Occipital lobe (tissue), 2 donors: Measurements from ENCODE around the gene ACOX1. TPM values are rescaled to one million over a fixed set of nuclear protein-coding genes. Genes with fewer than 3 reads are reported as not detected.

ENCODE experiments used
- DNase-seq: peaks from one replicate; lab custom pipeline; 2025; lab: John Stamatoyannopoulos, UW
- total RNA-seq: library from RNA; depleted of rRNA; stranded (reverse); fragments of >200 nt; gene quantifications from one replicate; pipeline ENCODE4 v1.2.3, GENCODE V29; 2014

The ACOX1 gene
- total RNA-seq: 94.1 TPM

DNA sequence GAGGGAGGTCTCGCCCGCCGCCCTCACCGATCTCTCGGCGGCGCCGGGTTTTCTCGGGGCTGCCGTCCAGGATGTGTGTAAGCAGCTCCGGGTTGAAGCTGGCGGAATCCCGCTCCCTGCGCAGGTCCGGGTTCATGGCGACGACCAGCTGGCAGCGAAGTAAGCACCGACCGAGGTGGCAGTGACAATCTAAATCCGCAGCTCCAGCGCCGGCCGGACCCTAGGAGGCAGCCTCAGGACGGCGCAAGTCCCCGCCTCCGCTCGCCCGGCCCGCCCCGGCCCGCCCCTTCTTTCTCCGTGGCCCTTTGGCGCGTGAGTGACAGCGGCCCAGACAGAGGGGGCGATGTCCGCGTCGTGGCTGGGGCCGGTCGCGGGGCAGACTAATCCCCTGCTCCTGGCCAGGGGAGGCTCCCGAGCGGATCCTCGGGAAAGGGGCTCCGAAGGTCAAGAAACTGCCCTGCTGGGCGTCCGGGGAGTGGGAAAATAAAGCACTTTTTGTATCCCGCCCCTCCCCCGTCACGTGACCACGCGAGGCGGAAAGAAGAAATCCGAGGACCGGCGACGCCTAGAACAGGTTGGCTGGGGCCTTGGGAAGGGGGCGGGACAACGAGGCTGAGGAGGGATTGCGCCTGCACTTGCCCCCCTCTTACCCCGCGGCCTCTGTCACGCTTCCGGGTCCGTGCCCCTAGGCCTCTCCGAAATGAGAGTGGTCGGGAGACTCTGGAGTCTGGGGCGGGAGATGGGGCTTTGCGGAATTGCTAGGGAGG is at the start of gene ACOX1, which contains the start of gene TEN1:
TSS of gene ACOX1 (minus strand) at position 229 of the 767 bp plus-strand sequence. CDS start at position 136, 93 bp downstream.
TSS of gene TEN1 (plus strand) at position 303 of the 767 bp plus-strand sequence. CDS start 6,953 bp downstream, outside the sequence.
- DNase-seq: peak; percentile 96

- DNase-seq: no peak
Observed at GRCh38 chr17:76027159-76027839, 48.3 kb upstream of the ACOX1 start, which contains the start of gene EVPL. EVPL (minus strand) TSS chr17:76027306; CDS start chr17:76027198, 108 bp downstream.

DNA sequence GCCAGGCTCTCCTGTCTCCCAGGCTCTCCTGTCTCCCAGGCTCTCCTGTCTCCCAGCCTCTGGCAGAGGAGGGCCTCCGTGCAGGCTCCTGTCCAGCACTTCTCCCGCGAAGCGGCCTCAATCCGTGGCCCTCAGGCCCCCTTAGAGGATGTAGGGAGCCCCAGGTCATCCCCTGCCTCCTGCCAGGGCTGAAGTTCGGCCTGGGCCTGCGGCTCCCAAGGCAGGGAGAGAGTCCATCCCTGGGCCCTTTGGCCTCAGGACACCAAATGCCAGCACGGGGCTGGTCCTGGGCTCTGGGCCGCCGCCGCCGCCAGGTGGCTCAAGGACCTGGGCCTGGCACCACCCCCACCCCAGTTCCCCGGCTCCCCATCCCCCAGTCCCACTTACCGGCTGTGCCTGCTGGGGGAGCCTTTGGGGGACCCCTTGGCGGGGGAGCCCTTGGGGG is 47.8 kb upstream of the ACOX1 start:
- DNase-seq: no peak

GRCh38 chr17:76025294-76025693 is 46.3 kb upstream of the ACOX1 start:
- DNase-seq: no peak

DNA sequence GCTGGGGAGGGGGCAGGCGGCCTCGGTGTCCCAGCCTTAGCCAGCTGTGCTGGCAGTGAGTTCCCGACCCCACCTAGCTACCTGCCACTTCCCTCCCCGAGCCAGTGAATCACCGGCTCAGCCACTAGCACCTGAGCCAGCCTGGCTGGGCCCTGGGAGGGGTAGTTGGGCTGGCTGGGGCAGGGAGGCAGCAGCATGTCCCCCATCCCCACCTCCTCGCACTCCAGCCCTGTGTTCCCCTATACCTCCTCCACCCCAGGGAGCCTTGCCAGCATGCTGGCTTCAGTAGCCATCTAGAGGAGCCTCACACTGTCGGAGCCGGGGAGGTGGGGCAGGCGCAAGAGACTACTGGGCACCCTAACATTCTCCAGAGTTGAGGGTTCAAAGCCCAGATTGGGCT is 45.4 kb upstream of the ACOX1 start:
- DNase-seq: no peak

DNA sequence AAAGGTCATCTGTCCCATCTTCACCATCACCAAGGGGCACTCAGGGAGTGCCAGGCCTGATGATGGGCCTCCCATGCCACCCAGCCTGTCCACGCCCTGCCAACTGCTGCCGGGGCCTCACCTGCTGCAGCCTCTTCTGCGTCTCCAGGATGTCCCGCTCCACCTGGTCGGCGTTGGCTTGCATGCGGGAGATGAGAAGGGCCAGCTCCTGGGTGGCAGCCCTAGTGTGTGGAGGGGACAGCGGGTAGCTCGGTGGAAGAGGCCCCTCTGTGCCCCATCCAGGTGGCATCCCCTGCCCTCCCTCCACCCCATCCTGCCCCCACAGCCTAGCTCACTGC is 44.9 kb upstream of the ACOX1 start:
- DNase-seq: no peak

DNA sequence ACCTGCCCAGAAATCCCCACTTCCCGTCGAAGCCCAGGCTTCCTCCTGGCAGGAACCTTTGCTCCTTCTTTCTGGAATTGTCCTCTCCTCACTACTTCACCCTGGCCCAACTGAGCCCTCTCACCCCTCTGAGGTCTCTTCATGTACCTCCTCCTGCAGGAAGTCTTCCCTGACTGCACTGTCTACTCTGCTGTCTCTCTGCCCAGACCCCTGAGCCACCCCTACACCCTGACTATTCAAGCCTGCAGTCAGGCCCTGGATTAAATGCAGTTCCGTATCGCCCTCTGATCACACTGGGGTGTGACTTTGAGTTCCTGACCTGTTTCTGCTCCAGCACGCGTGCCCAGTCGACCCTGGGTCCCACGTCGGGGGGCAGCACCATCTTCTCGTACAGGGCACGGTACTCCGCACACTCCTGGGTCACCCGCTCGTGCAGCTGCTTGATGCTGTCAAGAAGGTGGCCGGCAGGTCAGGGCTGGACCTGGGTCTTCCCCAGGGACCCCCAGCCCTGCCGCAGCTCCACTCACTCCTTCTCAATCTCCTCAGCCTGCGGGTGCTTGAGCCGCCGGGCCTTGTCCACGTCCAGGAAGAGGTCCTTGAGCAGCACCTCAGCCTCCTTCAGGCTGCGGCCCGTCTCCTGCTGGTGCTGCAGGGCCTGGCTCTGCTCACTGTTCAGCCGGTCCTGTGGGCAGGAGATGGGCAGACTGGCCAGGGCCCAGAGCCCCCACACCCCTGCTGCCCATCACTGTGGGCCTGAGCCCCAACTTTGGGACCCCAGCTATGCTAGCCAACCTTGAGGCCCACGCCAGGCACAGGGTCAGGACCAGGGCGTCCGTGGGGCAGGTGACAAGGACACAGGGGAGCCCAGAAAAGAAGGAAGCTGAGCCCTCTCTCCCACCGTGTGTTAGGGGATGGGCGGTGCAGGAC is 44.3 kb upstream of the ACOX1 start:
- DNase-seq: no peak

- DNase-seq: no peak
Observed at GRCh38 chr17:76022285-76022684, 43.3 kb upstream of the ACOX1 start.

DNA sequence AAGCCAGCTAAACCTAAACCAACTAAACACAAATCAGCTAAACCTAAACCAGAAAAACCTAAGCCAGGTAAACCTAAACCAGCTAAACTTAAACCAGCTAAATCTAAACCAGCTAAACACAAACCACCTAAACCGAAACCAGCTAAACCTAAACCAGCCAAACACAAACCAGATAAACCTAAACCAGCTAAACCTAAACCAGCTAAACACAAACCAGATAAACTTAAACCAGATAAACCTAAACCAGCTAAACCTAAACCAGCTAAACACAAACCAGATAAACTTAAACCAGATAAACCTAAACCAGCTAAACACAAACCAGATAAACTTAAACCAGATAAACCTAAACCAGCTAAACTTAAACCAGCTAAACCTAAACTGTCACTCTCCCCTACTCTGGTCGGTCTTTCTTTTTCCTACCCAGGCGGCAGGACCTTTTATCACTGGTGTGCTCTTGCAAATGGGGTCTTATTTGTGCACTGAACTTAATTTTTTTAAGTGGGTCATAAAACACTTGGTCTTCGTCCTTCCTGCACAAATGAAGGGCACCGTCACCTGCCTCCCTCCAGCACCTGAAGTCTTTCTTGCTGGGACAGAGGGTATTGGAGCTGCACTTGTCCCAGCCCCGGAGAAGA is 41.0 kb upstream of the ACOX1 start:
- DNase-seq: no peak

GRCh38 chr17:76018801-76019200 is 39.8 kb upstream of the ACOX1 start:
- no peak for DNase-seq

GRCh38 chr17:76018340-76018680 is 39.3 kb upstream of the ACOX1 start:
- DNase-seq: no peak

DNA sequence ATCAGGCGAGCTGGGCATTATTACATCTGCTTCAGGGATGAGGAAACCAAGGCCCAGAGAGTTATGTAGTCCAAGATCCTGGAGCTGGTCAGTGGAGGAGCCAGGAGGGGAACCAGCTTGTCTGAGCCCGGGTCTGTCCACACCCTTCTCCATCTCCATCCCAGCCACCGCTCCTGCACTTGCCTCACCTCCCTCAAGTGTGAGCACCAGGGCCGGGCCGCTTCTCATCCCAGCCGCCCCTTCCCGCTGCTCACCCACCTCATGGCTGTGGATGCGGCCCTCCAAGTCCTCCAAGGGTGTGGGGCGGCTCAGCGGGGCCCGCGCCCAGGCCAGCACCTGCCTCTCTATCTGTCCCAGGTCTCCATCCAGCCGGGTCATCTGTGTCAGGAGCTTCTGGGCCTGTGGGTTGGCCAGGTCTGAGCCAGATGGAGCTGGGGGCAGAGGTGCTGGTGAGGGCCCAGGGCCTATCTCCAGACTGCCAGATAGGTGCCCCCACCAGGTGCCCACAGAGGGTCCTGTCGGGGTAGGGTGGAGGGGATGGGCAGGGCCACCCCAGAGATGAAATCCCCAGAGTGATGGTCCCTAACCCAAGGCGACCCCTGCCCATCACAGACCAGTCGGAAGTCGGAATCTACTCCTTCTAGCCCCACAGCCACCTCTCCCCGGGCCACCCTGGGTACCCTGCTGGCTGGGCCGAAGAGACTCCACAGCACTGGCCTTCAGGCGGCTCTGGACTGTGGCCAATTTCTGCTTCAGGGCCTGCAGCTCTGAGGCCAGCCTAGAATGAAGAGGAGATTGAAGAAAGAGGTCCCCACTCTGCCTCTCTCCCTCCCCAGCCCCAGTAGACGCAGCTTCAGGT is 38.7 kb upstream of the ACOX1 start:
- DNase-seq: no peak

- DNase-seq: no peak
Observed at GRCh38 chr17:76014925-76015261, 35.9 kb upstream of the ACOX1 start.

GRCh38 chr17:76014100-76014924 is 35.3 kb upstream of the ACOX1 start:
- peak; percentile 16 for DNase-seq

DNA sequence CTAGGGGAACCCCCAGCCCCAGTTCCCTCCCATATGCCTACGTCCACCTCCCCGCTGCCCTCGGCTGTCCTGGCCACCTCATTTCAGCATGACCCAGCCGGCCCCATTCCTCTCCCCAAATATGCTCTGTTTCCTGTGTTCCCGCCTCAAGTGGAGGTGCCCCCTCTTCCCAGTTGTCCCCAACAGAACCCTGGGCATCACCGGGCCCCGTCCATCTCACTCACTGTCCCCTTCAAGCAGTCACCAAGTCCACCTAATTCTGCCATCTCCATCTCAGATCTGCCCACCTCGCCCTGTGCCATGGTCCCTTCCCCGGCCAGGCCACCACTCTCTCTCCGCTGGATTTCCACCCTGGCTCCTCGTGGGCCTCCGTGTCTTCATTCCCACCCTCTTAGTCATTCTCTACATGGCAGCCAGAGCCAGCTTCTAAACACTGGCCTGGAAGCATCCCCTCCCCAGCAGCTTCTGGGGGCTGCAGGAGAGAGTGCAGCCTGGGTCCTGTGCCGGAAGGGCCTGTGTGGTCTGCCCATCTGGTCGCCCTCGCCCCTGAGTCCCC is 34.5 kb upstream of the ACOX1 start:
- DNase-seq: no peak

DNA sequence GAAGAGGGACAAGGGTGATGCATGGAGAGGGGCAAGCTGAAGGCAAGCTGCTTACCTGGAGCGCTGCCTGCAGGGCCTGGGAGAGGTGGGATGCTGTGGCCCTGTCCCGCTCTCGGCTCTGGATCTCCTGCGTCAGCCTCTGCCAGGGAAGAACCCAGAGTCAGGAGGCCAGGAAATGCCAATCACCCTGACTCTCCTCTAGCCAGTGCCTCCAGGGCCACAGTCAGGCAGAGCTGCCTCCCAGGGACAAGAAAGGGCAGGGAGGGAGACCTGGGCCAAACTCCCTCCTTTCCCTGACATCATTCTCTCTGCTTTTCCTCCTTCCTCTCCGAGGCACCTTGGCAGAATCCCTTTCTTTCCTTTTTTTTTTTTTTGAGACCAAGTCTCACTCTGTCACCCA is 33.0 kb upstream of the ACOX1 start:
- no peak for DNase-seq

GRCh38 chr17:76009969-76010661 is 31.1 kb upstream of the ACOX1 start:
- no peak for DNase-seq

DNA sequence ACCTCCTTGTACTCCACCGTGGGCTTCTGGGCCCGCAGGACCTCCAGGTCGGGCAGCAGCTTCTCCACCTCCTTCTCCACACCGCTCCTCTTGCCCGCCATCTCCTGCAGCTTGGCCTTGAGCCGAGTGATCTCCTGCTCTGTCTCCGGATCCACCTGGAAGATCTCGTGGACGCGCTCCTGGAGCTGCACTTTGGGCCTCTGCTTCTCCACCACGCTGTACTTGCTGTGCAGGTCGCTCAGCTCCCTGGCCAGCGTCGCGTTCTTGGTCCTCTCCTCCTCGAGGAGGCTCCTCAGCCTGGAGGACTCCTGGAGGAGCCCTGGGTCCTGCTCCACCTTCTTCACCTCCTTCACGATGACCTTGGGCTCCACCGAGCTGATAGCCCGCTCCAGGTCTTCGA is 30.5 kb upstream of the ACOX1 start:
- DNase-seq: no peak
